ENCODE measurements around the gene PLXNA2. TPM values are rescaled to one million over a fixed set of nuclear protein-coding genes. Genes with fewer than 3 reads are reported as not detected.

The PLXNA2 gene
- total RNA-seq, 1 experiment from 2014 or later: 21.1 TPM

DNA sequence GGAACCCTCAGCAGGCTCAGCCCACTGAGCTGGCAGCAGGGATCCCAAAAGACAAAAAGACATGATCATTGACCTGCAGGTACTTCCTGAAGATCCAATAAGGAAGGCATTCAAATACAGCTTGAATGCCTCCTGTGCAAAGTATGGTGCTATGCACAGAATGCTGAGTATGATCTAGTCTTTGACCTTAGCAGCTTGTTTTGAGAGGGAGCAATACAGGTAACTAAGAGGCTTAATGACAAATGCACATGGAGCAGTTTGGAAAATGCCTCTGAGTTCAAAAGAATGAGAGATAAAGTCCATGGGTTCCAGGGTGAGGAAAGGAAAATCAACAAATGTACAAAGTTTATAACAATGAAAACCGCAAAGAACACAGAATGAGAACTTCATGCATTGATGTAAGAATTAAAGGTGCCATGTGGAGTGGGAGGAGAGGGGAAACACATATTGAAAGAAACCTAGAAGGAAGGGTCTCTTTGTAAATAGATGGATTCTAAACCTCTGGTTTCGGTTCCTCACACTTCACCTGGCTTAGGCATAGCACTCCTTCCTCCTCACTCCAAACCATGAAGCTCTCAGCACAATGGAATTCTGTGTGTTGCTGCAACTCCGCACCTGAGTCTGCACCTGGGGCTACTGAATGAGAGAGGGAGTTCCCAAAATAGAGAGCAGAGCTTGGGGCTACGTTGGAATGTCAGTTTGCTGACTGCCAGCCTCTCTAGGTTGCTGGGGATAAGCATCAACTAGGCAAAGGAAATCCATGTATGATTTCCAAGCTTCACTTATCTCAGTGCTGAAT lies 77.6 kb downstream of the PLXNA2 start:
- DNase-seq (ENCODE audit: low spot score): no peak

DNA sequence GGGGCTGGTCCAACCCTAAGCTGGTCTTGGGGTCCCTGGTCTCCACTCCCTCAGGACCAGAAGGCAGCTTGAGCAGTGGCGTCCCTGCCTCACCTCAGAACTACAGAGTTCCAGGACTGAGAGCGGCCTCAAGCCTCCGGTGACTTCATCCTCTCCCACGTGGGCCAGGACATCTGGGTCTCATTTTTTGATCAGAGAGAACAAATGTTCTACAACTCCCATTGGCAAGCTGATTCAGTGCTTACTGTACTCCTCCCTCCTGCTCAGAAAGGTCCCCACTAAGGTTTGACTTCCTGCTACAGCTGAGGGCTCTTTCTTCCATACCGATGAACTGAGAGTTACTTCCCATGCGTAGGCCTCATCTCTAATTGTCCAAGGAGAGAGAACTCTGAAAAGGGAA lies 78.5 kb downstream of the PLXNA2 start:
- no peak for DNase-seq (ENCODE audit: low spot score)

- DNase-seq (ENCODE audit: low spot score): no peak
Observed at GRCh38 chr1:208164609-208165008, 79.6 kb downstream of the PLXNA2 start.

DNA sequence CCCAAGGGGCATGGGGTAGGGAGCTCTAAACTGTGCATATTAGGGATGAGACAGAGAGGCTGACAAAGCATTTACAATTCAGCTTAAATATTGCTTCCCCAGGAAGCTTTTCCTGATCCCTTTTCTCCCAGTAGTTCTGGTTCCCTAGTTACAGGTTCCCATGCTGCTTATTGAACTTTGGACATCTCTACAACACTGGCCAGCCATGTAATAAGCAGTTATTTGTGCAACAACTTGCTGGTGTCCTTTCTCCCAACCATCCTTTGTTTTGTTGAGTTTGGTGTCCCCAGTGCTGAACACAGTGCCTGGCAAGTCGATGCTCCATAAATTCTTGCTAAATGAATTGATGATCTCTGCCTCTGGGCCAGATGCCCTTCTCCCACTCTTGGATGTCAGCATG lies 80.6 kb downstream of the PLXNA2 start:
- no peak for DNase-seq (ENCODE audit: low spot score)

DNA sequence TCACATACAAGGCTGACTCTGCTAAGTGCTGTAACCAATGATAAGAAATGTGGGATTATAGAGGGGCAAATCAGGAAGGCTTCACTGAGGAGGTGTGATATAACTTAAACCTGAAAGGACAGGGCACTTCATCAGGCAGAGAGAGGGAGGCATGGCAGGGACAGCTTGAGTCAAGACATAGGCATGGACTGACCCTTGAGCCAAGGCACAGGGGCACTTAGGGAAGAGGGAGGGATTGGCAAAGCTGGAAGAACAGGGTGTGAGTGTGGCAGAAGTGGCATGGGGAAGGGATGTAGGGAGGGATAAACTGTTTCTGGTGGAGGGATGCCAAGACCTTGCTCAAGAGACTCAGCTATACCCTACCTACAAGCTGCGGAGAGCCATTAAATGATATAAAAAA lies 81.3 kb downstream of the PLXNA2 start:
- no peak for DNase-seq (ENCODE audit: low spot score)

DNA sequence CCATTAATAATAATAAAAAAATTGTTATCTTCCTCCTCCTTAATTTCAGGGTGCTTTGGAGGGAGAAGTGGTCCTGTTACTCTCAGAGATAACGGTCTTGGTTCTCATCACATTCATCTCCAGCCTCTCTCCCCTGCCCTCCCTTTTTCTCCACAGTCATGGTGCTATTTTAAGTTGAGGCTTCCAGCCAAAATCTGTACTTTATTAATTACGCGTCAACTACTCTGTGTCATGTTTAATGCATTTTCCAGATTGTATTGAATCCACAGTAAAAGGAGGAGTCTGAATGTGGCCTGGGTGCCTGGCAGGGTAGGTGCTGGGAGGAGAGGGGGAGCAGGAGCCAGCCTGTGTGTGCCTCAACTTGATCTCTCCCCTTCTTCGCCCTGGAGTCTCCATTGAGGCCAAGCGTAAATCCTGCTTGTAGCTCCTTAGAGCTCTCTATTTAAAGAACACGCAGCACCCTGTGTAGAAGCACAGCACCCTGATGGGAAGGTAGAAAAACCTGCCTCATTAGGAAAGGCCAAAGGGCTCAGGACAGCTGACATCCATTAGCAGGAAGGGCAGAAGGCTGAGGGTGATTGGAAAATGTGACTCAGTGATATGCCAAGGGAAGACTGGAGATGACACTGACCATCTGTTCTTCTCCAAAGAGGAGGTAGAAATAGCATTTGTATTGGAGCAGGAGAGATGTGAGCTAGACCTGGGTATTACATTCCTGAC lies 82.4 kb downstream of the PLXNA2 start:
- no peak for DNase-seq (ENCODE audit: low spot score)

DNA sequence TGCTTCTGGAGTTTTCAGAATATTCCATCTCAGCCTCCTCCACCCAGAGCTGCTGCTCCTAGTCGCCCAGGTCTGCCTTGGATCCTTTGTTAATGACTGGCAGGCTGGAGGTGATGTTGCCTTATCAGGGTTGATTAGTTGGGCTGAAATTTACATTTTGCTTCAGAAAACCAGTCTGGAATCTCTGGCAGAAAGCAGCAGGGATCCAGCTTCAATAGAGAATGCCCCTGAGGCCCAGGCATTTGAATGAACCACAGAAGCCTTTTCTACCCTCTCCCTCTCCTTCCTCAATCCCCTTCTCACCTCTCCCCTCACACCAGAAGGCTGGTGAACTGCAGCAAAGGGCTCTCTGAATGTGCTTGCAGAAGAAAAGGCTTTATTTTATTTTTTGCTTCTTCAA lies 83.2 kb downstream of the PLXNA2 start:
- DNase-seq (ENCODE audit: low spot score): no peak

DNA sequence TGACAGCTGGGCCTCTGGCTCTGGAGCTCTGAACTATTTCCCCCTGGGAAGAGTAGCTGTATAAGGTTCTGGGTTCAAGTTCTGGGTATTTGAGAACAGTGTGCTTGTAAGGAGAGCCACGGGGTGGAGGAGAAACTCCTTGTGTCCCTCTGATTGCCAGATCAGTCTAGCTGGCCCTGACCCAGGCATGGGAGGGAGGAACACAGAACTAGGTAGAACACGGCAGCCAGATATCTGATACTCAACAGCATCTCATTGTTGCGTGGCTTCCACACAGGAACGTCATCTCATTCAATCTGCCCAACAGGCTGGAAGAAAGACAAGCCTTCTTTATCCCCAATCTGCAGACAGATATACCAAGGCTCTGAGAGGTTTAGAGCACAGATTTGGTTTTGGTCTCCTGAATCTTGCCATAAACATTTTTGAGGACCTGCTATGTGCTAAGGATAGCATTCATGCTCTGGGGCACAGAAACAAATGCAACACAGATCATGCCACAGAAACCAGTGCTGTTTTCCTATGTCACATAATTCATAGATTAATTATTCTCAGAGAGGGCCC lies 83.8 kb downstream of the PLXNA2 start:
- no peak for DNase-seq (ENCODE audit: low spot score)

DNA sequence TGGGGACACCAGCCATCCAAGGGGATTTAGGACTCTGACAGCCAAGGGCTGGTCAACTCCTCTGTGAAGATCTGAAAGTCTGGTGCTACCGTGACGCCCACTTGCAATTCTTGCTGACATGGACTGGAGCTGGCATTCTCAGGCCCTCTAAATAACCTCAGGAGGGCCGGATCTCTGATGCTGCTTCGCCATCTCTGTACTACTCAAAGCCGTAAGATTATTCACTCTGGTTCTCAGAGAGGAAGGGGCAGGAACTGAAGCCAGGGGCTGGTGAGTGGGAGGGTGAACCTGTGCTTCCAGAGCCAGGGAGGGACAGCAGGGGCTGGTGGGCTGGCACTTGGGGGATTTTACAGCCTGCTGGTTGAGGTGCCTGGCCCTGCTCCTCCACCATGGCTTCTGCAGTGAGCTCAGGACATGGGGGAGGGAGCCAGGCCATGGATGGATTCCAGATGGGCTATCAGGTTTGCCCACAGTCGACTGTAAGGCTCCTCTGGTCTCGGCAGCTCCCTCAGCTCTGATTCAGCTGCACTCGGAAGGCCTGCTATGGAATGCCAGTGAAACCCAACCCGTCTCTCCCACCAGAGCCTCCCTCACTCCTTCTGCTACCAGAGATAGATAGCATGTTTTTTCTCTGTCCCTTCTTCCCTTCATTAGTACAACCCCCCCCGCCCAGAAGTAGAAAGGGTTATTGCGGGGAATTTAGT lies 84.5 kb downstream of the PLXNA2 start:
- DNase-seq (ENCODE audit: low spot score): no peak

DNA sequence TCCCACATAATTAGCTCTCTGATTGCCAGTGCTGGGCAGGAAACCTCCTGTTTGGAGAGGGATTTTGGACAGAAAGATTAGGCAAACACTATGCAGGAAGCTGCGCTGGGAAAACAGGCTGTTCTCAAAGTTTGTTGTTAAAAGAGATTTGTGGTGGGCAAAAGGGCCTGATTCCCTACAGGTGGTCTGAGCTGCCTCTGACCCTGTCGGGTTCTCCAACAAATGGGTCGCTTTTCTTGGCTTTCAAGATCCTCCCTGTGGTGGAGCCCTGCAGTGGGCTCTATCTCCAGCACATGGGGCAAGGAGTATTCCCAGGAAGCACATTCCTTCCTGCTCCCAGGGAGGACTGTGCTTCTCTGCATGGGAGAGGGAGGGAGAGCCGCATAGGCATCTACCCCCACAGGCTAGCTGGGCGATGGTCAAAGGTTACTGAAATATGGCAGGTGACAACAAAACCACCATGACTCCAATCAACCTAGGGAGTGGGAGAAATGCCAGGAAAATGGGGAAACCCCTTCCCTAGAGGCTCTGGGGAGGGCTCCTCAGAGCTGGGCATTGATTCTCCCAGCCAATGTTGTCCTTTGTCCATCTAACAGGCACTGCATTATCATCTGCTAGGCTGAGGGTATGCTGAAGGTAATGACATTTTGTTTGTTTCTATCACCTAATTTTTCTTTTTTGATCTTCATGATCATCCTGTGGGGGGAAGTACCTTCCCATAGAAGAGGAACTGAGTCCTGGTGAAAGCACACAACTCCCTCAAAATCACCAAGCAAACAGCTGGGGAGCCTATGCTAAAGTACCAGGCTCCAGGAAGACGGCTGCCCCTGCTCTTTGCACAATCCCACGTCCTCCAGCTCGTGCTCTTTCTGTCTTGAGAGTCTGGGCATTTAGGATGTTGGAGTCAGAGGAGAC lies 85.3 kb downstream of the PLXNA2 start:
- no peak for DNase-seq (ENCODE audit: low spot score)

DNA sequence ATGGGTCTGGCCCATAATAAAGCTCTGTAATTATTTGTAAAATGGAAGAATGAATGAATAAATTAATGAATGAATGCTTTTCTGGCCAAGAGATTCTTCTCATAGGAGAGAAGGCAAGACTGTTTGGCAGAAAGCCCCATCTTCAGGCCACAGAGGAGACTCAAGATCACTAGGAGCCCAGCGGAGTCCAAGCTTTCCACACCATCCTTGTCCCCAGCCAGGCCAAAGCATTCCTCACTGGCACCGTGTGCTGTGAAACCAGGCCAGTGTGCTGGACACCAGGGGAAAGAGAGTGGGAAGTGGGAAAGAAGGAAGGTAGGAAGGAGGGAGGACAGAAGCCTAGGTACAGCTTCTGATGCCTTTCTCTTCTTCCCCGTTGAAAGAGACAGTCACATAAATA lies 86.4 kb downstream of the PLXNA2 start:
- no peak for DNase-seq (ENCODE audit: low spot score)

DNA sequence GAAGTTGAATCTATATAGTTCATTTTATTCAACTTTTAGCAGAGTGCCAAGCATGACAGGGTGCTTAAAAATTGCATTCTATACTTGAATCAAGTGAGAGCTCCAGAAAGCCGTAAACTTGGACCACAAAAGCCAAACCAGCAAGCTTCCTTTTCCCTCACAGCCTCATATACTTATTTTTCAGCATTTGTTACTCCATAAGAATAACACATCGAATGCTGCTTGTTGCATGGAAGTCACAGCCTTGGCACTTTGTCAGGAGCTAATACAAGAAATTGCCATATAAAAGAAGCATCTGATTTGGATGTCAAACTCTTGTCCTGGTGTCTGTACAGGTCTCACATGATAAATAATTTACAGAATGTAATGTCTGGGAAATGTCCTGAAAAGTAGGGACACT lies 87.4 kb downstream of the PLXNA2 start:
- DNase-seq (ENCODE audit: low spot score): no peak

- DNase-seq (ENCODE audit: low spot score): no peak
Observed at GRCh38 chr1:208156310-208156709, 87.9 kb downstream of the PLXNA2 start.

- peak; percentile 79 for DNase-seq (ENCODE audit: low spot score)
Observed at GRCh38 chr1:208154679-208155642, 89.2 kb downstream of the PLXNA2 start.

- DNase-seq (ENCODE audit: low spot score): peak; percentile 44
Observed at GRCh38 chr1:208154040-208154439, 90.1 kb downstream of the PLXNA2 start.

DNA sequence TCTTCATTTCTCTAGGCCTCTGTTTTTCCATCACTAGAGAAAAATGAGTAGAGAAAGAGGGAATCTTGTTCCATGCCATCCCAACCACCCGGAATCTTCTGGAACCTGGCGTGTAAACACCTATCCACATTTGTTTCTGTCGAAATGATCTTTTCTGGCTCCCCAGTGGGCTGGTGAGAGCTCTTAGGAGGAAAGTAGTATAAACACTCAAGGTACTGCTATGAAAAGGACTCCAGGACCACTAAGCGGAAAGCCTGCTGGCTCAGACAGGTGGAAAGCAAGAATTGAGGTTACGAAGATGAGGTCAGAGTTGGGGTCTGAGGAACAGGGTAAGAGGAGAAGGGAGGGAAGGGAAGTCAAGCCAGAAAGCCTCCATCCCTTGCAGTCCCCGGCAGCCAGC lies 90.8 kb downstream of the PLXNA2 start:
- DNase-seq (ENCODE audit: low spot score): no peak

DNA sequence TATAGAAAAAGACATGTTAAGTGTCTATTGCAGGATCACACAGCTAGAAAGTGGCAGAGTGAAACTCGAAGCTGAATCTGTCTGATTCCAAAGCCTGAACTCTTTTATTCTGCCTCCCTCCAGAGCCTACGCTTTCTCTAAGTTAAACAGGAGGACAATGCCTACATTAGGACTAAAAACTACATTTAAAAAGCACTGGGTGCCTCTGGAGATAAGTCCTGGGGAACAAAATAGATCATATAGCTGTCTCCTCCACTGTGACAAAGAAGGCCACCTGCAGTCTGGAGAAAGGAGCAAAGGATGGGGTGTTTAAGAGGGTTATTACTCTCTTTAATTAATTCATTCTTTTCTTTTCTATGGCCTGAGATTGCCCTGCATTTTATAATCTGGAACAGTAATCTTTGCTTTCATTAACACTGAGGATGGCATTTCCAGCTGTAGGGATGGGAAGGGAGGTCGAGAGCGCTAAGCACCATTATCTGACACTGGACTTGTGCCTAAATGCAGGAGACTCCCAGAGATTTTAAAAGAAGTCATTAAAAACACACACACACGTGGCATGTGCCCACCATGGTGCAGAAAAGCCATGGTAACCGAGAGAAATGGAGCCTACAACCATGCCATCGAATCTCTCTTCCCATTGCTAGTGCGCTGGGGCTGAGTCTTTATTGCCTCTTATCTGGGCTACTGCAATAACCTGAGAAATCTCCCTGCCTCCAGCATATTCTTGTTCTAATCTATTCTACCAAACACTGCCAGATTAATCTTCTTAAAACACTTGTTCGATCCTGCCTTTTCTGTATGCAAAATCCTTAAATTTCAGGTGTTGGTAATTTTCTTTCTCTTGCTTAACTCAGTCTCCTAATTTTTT lies 92.2 kb downstream of the PLXNA2 start:
- DNase-seq (ENCODE audit: low spot score): no peak

GRCh38 chr1:208150833-208151458 lies 93.2 kb downstream of the PLXNA2 start:
- DNase-seq (ENCODE audit: low spot score): no peak
